Neuronal stem cell (in vitro differentiated cells): ENCODE data around the gene DCDC2C.
A peak's percentile ranks its signal among the peaks of the same experiment; 100 is the strongest.

Source experiments
- DNase-seq: peaks from one replicate; pipeline ENCODE4 v3.0.0-alpha.2; 2013; ENCODE audit warnings: low spot score
- H2AFZ ChIP-seq: one replicate; pipeline ENCODE4 v1.6.1; 2013; ENCODE audit warnings: mild to moderate bottlenecking, low read length, inconsistent platforms
- H2AK5ac ChIP-seq: 2 replicates; pipeline ENCODE4 v1.6.1; 2013; ENCODE audit warnings: low read depth, mild to moderate bottlenecking, inconsistent platforms, low read length, moderate library complexity, mixed read lengths
- H2BK120ac ChIP-seq: 2 replicates; pipeline ENCODE4 v1.6.1; 2013; ENCODE audit warnings: low read depth, mild to moderate bottlenecking, inconsistent platforms, low read length, moderate library complexity, mixed read lengths
- H2BK12ac ChIP-seq: one replicate; pipeline ENCODE4 v1.6.1; 2013; ENCODE audit warnings: low read length, inconsistent platforms
- H2BK15ac ChIP-seq: 2 replicates; pipeline ENCODE4 v1.6.1; 2013; ENCODE audit warnings: mild to moderate bottlenecking, low read length, inconsistent platforms, mixed read lengths
- H2BK5ac ChIP-seq: one replicate; pipeline ENCODE4 v1.6.1; 2013; ENCODE audit warnings: inconsistent platforms, mild to moderate bottlenecking, low read length, moderate library complexity
- H3K14ac ChIP-seq: one replicate; pipeline ENCODE4 v1.6.1; 2013; ENCODE audit warnings: low read length, inconsistent platforms
- H3K18ac ChIP-seq: 2 replicates; pipeline ENCODE4 v1.6.1; 2013; ENCODE audit warnings: low read length, inconsistent platforms
- H3K23ac ChIP-seq: 2 replicates; pipeline ENCODE4 v1.6.1; 2013; ENCODE audit warnings: low read depth, mild to moderate bottlenecking, mixed read lengths, low read length, inconsistent platforms; ENCODE audit not compliant: poor library complexity
- H3K27ac ChIP-seq: replicated peaks from 3 replicates; pipeline ENCODE4 v1.5.1; 2013; ENCODE audit warnings: low read length, inconsistent platforms
- H3K27me3 ChIP-seq, 3 experiments: 2 replicates each; pipeline ENCODE4 v1.6.1; 2013; ENCODE audit warnings: low read length in 3 of 3, mild to moderate bottlenecking in 2 of 3, inconsistent platforms in 1 of 3, low read depth in 1 of 3, mixed read lengths in 1 of 3, moderate library complexity in 1 of 3; ENCODE audit not compliant: control insufficient read depth in 3 of 3, insufficient read depth in 3 of 3
- H3K36me3 ChIP-seq, 2 donors: replicated peaks in 1 of 2; 2 replicates each; pipeline ENCODE4 v1.6.1; 2013; ENCODE audit warnings: low read length in 2 of 2; ENCODE audit not compliant: control insufficient read depth in 2 of 2, insufficient read depth in 2 of 2
- H3K4ac ChIP-seq: 2 replicates; pipeline ENCODE4 v1.6.1; 2013; ENCODE audit warnings: inconsistent platforms, mild to moderate bottlenecking, low read length, moderate library complexity
- H3K4me1 ChIP-seq, 2 donors: 1 replicate in 1 of 2; 2 replicates in 1 of 2; pipeline ENCODE4 v1.6.1; 2013; ENCODE audit warnings: low read length in 2 of 2, low read depth in 1 of 2; ENCODE audit not compliant: control insufficient read depth in 2 of 2, insufficient read depth in 1 of 2
- H3K4me2 ChIP-seq: one replicate; pipeline ENCODE4 v1.6.1; 2013; ENCODE audit warnings: mild to moderate bottlenecking, low read length, inconsistent platforms; ENCODE audit not compliant: insufficient read depth, poor library complexity, severe bottlenecking
- H3K4me3 ChIP-seq, 2 donors: 2 replicates each; pipeline ENCODE4 v1.5.1; 2013; ENCODE audit warnings: low read length in 2 of 2, mild to moderate bottlenecking in 2 of 2, inconsistent platforms in 1 of 2, moderate library complexity in 1 of 2
- H3K79me1 ChIP-seq: one replicate; pipeline ENCODE4 v1.6.1; 2013; ENCODE audit warnings: low read depth, mild to moderate bottlenecking, inconsistent platforms, low read length, moderate library complexity
- H3K9ac ChIP-seq: one replicate; pipeline ENCODE4 v1.6.1; 2013; ENCODE audit warnings: mild to moderate bottlenecking, low read depth, low read length, inconsistent platforms; ENCODE audit not compliant: poor library complexity
- H3K9me3 ChIP-seq, 2 donors: replicated peaks in 1 of 2; 2 replicates each; pipeline versions ENCODE3 to v1.6.1; 2013; ENCODE audit warnings: low read length in 2 of 2, mild to moderate bottlenecking in 2 of 2, inconsistent platforms in 1 of 2, low read depth in 1 of 2, mixed read lengths in 1 of 2, moderate library complexity in 1 of 2; ENCODE audit not compliant: control insufficient read depth in 2 of 2, insufficient read depth in 1 of 2
- H4K8ac ChIP-seq: one replicate; pipeline ENCODE4 v1.6.1; 2013; ENCODE audit warnings: low read depth, mild to moderate bottlenecking, inconsistent platforms, low read length, moderate library complexity
- H4K91ac ChIP-seq: one replicate; pipeline ENCODE4 v1.6.1; 2013; ENCODE audit warnings: low read length, low read depth, mild to moderate bottlenecking, inconsistent platforms; ENCODE audit not compliant: poor library complexity
- WGBS, 2 donors: extraction: QIAGEN DNeasy Blood & Tissue Kit; methylation state at CpG; one replicate each; pipeline ENCODE4 v1.1.7; 2013; ENCODE audit warnings: missing lambda C conversion rate in 2 of 2, mixed read lengths in 1 of 2; ENCODE audit not compliant: insufficient read length in 2 of 2, insufficient replicate concordance in 1 of 2; ENCODE audit errors: extremely low coverage in 2 of 2; 5-methylcytosine and 5-hydroxymethylcytosine counted together

DCDC2C gene

DNA sequence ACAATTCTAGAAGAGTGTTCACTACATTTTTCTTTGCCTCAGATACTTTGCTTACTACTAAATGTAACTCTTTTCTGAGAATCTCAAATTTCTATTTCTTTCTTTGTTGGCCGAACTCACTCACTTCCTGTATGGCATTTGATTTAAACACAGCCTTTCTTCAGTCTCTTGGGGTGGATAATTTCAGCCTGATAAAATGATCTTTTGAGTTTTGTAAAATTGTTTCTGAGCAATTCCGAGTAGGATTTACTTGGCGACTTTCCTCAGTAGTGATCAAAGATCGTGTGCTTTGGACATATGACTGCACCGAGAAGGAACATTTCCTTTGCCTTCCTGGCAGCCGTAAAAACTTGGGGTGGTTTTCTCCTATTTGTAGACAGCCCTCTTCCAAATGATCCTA, 127.4 kb downstream of the DCDC2C start:
- H3K9ac ChIP-seq = no peak overlapping the region
- H2BK15ac ChIP-seq = no peak overlapping the region
- peaks cover 0 to 2% of the 10 kb centered on the region in 2 donors for H3K4me1 ChIP-seq
- H3K4me3 ChIP-seq = no peak overlapping the region
- H3K23ac ChIP-seq = no peak overlapping the region
- H3K36me3 ChIP-seq = no peaks in the 10 kb centered on the region
- no peaks in the 10 kb centered on the region for H3K27me3 ChIP-seq
- H3K18ac ChIP-seq = no peak overlapping the region
- DNase-seq = no peak
- no peak overlapping the region for H3K4ac ChIP-seq
- peaks cover 0 to 2% of the 10 kb centered on the region in 2 donors for H3K9me3 ChIP-seq
- no peak overlapping the region for H4K91ac ChIP-seq
- no peak overlapping the region for H3K27ac ChIP-seq
- H2BK12ac ChIP-seq = no peak overlapping the region
- H3K14ac ChIP-seq = no peak overlapping the region
- no peak overlapping the region for H4K8ac ChIP-seq
- H3K4me2 ChIP-seq = no peak overlapping the region
- no peaks in the 10 kb centered on the region for H3K79me1 ChIP-seq
- no CpG with 5 or more reads among the region's 6 CpGs for WGBS, 2 donors
- H2BK5ac ChIP-seq = no peak overlapping the region
- no peak overlapping the region for H2AK5ac ChIP-seq
- no peak overlapping the region for H2BK120ac ChIP-seq
- no peak overlapping the region for H2AFZ ChIP-seq

DNA sequence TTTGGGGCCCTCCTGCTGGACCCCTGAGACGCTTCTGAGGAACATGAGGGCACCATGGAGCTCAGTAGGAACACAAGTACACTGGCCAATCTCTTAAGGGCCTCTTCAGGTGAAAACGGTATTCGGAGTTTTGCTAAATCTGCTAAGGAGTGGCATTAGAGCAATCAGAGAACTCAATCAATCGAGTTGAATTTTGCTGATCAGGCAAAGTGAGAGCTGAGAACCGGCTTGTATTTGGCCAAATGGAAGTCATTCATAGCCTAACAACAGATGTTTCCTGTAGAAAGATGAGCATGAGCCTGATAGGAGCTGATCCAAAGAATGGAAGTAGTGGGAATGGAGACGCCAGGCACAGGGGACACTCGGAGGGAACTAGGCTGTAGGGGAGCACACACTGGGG, 133.7 kb downstream of the DCDC2C start:
- Histone ChIP-seq H3K27me3 (no peaks in the 10 kb centered on the region), H2BK5ac (no peak overlapping the region), H2AFZ (no peak overlapping the region), H3K4me3 (no peak overlapping the region), H3K4ac (no peak overlapping the region), H3K23ac (no peak overlapping the region), H2BK15ac (no peak overlapping the region), H3K9me3 (peaks cover 0 to 5% of the 10 kb centered on the region in 2 donors), H3K18ac (no peak overlapping the region), H4K91ac (no peak overlapping the region), H2AK5ac (no peak overlapping the region), H3K27ac (no peak overlapping the region), H3K36me3 (no peaks in the 10 kb centered on the region), H4K8ac (no peak overlapping the region), H3K9ac (no peak overlapping the region), H3K4me1 (peaks cover 0 to 4% of the 10 kb centered on the region in 2 donors), H3K79me1 (no peaks in the 10 kb centered on the region), H2BK120ac (no peak overlapping the region), H2BK12ac (no peak overlapping the region), H3K4me2 (no peak overlapping the region), H3K14ac (no peak overlapping the region)
- WGBS, 2 donors = no CpG with 5 or more reads among the region's 7 CpGs
- DNase-seq = no peak

DNA sequence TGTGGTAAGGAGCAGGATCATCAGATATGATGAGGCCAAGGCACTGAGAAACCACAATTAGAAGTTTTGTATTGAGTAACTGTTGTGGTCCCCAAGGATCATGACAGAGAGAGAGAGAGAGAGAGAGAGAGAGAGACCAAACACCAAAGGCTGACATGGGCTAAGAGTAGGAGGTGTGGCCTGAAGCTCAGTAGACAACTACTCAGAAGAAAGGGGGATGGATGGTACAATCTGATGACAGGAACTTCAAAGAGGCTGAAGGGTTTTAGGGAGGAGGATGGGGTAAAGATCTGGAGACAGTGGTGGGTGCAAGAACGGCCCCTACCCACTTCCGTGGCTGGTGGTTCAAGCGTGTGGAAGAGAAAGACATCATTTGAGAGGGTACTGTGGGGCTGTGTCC, 135.0 kb downstream of the DCDC2C start:
- Histone ChIP-seq H3K9ac (no peak overlapping the region), H3K79me1 (no peaks in the 10 kb centered on the region), H2BK120ac (no peak overlapping the region), H3K18ac (no peak overlapping the region), H3K4me1 (peaks cover 0 to 4% of the 10 kb centered on the region in 2 donors), H3K27me3 (no peaks in the 10 kb centered on the region), H3K27ac (no peak overlapping the region), H2BK5ac (no peak overlapping the region), H3K9me3 (peaks cover 0 to 6% of the 10 kb centered on the region in 2 donors), H2AFZ (no peak overlapping the region), H4K8ac (no peak overlapping the region), H2BK12ac (no peak overlapping the region), H3K23ac (no peak overlapping the region), H2BK15ac (no peak overlapping the region), H3K4me3 (peak overlapping the region in 1 of 2 donors; percentile 41), H4K91ac (no peak overlapping the region), H3K36me3 (no peaks in the 10 kb centered on the region), H3K4me2 (no peak overlapping the region), H2AK5ac (no peak overlapping the region), H3K14ac (no peak overlapping the region), H3K4ac (no peak overlapping the region)
- WGBS, 2 donors = no CpG with 5 or more reads among the region's 3 CpGs
- no peak for DNase-seq

DNA sequence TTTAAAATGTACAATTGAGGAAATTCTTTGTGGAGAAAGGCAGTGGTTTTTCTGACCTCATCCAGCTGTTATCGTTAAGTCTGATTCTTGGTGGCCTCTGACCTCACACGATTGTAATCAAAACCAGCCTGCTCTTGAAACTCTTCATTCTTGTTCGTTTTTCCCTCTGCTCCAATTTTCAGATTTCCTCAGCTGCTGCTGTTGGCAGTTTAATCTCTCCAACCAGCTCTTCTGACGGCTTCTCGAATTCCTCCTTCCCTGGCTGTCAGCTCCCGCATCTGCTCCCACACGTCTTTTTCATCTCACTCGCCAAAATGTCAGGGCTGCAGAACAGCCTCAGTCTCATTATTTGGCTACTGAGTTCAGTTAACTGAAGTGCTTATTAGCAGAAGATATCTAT, 136.1 kb downstream of the DCDC2C start:
- Histone ChIP-seq H3K4ac (no peak overlapping the region), H3K14ac (no peak overlapping the region), H3K4me3 (no peak overlapping the region), H3K79me1 (no peaks in the 10 kb centered on the region), H2BK15ac (no peak overlapping the region), H2AK5ac (no peak overlapping the region), H3K27ac (no peak overlapping the region), H2BK120ac (no peak overlapping the region), H3K23ac (no peak overlapping the region), H3K36me3 (no peaks in the 10 kb centered on the region), H3K9ac (no peak overlapping the region), H4K91ac (no peak overlapping the region), H3K4me1 (peaks cover 0 to 4% of the 10 kb centered on the region in 2 donors), H2BK12ac (no peak overlapping the region), H3K9me3 (peaks cover 0 to 7% of the 10 kb centered on the region in 2 donors), H2BK5ac (no peak overlapping the region), H3K27me3 (no peaks in the 10 kb centered on the region), H2AFZ (no peak overlapping the region), H3K18ac (no peak overlapping the region), H3K4me2 (no peak overlapping the region), H4K8ac (no peak overlapping the region)
- no peak for DNase-seq
- WGBS, 2 donors = no CpG with 5 or more reads among the region's 8 CpGs
